DMS 273 treated with DMSO at 0.1 percent for 48 hours (cell line): Measurements from ENCODE around the gene PARS2.
"Not testable (repeated sequence)": the region's sequence is repeated elsewhere in the genome, so short reads cannot be mapped to it uniquely, and the experiment has no call there.

Experiments used
- DNase-seq: peaks from one replicate; lab custom pipeline; 2025; lab: John Stamatoyannopoulos, UW

The PARS2 gene

DNA sequence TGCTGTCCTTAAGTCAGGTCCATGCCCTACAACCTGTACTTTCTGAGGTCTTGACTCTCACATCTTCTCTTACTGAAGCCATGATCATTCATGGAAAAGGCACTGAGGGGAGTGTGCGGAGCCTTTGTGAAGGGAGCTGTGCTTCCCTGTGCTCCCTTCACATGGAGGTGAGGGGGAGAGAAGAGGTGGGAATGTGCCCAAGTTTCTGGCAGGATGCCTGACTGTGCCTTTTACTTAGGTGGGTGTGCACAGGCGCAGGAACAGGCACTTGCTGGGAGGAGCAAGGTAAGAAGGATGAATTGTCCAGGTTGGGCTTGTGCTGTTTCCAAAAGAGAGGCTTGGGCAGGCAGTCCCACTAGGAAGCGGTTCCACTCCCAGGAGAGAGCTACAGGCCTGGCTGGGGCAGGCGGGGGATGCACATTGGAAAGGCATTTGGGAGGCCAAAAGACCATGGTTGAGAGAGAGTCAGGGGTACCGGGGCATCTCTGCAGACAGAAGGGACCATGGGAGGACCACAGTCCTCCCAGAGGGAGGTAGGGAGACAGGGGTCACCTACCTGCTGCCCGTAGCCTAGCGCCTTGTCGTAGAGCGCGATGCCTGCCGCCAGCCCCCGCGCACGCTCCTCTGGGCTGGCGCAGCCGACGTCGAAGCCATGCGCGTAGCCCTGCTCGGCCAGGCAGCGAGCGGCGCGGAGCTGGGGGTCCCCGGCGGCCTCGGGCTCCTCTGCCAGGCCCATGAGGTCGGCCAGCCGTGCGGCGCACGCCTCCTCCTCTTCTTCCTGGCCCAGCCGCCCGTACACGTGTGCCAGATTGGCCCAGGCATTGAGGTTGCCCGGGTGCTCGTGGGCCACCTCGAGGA, 35.9 kb upstream of the PARS2 start:
- no peak for DNase-seq

DNA sequence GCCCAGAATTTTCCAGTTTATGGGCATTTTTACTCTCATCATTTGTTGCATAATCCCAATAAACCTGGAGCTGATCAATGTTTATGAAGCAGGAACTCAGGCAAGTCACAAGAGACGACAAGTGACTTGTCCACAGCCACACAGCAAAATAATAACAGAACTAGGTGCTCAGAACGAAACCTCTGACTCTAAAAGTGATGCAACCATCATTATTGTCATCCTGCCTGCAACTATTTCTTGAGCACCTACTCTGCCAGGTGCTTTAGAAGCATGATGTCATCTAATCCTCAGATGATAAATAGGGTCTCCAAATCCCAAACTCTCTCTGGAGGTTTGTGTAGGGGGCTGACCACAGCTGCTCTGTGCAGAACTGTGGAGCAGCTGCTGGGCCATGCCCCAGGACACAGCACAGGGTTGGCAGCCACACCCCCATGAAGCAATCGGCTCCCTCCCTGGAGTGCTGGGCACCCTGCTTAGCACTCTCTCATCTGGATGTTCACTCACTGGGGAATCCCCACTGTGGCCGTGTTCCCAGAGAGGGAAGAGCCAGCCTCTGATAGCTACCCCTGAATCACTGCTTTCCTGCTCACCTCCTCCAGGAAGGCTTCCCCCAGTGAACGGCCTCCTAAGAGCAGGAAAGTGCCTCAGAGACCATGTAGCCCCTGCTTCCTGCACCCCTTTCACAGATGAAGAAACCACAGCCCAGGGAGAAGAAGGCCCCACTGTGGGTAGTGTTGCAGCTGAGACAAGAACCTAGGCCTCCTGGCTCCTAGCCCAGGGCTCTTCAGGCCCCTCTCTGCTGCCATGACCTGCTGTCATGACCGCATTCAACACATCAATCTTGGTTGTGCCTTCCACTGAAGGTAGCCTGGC, 34.7 kb upstream of the PARS2 start:
- DNase-seq, result no peak

DNA sequence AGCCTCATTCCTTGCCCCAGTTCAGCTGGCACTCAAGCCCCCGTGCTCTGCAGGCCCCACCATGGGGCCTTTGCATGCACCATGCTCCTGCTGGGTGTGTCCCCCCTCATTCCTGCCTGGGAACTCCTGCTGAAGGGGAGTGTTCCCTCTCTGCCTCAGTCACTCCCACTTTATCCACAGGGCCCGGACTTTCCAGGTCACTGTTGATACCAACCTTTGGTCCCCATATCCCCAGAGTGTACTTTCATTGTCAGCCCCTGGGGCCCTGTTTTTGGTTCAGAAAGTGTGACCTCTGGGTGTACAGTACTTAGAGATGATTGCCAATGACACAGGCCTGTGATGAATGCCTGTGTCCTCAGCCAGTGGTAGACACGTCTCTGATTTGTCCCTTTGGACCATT, 33.9 kb upstream of the PARS2 start:
- DNase-seq, result no peak

DNA sequence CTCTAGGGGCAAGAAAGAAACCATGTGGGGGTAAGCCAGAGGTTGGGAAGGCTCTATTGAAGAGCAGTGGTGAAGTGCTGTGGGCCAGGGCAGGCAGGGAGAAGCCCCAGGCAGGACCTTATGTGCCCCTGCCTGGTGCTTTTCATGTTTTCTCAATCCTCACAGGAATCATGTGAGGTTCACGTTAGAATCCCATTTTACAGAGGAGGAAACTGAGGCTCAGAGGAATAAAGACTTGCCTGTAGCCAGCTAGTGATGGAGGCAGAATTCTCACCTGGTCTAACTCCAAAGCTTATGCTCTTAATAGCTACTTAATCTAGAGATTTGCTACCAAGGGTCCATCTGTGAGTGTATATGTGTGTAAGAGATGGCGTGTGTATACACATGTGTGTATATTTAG, 32.6 kb upstream of the PARS2 start:
- DNase-seq, result no peak

DNA sequence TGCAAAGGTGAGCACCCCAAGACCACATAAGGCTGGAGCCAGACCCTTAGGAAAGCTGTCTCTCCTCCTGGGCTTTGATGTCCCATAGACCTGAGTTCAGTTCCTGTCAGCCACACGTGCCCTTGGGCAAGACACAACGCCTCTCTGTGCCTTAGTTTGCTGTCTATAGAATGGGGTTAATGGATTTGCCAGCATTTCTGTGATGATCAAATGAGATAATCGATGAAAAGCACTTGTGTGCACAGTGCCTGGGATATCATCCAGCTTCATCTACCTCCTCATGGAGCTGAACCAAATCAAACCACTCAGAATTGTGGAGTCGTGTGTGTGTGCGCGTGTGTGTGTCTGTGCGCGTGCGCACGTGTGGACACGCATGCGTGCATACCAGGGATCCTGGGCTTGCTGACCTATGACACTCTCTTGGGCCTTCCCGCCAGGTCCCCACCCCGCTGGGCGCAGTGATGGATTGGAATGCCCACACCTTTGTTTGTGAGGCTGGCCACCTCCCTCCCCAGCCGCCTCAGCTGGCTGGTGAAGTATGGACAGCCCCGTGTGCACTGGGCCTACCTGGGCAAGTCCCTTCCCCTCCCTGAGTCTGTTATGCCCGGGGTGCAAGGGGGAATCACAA, 31.6 kb upstream of the PARS2 start:
- no peak for DNase-seq

DNA sequence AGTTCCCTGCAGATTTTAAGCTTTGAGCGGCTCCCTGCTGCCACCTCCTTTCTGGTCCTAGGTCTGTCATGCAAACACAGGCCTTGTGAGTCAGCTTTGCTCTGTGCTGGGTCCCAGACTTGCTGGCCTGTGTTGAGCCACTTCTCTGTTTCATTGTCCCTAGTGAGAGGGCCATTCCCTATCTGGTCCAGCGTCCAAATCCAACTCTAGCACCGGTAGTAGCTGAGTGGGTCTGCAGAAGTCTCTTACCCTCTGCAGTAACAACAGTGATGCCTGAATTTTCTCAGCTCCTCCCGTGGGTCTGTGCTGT, 31.0 kb upstream of the PARS2 start:
- no peak for DNase-seq

DNA sequence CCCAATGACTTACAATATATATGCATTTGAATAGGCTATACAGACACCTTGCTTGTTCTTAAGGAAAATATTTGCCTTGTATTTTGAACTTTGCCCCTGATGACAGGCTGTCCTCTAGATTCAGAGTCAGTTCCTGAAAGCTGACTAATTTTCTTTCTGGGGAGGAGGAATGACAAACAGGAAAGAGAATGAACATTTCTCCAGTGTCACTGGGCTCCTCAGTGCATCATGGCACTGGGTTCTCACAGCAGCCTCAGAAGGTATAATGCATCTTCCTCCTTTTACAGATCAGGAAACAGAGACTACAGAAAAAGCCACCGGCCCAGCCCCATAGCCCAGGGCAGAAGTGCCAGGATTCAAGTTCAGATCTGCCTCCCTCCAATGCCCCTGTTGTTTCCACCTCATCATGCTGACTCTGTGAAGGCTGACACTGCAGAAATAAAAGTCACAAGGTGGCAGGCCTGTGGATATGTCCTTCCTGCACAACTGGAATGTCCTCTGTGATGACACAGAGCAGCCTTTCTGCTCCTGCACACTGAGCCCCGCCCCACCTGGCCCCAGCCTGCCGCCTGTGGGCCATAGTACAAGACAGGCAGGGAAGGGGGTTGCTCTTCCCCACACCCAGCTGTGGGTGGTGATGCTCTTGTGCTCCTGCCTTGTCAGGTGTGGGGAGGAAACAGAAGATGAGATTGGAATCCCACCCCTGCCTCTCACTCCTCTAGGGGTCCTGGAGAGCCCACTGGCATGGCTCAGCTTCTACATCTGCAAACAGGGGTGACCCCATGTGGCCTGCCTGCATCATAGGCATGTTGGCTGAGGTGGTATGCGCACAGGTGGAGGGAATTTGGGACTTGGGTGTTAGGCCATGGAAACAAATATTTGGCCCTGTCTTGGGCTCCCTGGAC, 30.4 kb upstream of the PARS2 start:
- no peak for DNase-seq

DNA sequence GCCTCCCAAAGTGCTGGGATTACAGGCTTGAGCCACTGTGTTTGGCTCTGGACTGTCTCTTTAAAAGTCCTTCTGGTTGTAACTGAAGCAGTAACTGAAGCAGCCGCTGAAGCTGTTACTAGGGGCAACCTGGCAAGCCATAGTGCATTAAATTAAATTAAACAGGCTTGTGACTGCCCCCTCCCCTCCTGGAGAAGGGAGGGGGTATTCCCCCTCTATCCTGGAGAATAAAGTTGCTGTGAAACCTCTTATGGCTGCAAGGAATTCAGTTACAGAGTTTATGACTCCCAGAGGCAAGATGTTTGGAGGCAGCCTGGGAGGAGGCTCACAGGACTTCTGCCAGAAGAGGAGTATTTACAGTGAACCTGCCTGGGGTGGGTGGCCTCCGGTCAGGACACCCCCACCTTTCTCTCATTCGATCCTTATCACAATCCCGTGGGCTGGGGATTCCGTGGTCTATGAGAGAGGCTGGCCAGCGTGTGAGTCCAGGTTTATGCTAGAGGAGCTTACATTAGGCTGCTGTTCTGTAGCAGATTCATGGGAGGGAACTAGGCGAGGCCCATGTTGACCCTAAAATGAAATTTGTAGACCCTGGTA, 28.5 kb upstream of the PARS2 start:
- no peak for DNase-seq

DNA sequence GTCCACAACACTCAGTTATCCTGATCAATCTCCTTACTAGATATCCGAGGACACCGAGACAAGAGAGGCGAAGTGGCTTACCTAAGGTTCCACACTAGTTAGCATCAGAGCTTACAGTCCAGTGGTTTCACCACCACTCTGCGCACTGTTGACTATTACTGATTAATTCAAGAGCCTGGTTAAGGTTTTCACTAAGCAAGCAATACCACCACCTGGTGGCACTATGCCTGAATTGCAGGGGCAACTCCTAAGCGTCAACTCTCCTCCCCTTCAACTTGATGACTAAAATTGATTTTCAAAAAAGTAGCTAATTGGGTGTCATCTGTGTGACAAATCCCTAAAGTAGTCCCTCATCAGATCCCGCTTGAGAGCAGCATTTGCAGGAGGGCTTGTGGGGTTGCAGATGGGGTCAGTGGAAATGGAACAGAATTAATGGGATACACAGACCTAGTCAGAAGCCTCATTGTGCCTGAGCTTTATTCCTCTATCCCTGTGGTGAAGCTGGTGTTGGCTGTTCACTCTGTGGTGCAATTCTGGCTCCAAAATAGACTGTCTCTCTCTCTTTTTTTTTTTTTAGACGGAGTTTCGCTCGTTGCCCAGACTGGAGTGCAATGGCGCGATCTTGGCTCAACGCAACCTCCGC, 27.7 kb upstream of the PARS2 start:
- no peak for DNase-seq

DNA sequence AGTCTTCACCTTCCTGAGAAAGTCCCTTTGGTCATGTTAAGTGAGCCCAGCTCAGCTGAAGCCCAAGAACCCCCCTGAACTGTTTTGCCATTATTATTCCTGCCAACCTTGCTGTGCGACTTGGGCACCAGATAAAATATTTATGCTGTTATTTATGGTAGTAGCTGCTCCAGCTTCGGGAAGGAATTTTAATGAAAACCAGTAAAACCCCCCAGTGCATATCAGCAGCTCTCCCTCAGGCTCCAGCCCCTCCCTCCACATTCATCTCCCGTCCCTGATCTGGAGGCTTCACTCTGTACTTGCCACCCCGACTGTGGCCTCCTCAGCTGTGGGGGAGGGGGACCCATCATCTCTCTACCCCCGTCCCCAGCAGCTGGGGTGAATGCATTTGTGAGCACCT, 24.1 kb upstream of the PARS2 start:
- no peak for DNase-seq

DNA sequence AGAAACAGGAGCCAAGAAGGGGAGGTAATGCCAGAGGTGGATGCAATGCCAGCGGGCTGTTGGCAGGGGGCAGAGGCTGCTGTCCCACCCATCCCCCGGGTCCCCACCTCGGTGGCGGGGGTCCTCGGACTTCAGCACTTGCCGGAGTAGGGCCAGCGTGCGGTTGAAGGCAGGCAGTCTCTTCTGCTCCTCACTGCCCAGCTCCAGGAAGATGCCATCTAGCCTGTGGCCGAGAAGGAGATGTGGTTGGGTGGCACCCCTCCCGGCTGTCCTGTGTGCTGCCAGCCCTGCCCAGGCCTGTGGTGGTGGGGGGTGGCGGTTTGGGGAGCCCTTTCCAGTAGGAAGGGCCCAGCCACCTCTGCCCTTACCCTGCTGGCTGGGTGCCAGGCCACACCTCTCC, 23.3 kb upstream of the PARS2 start:
- no peak for DNase-seq

DNA sequence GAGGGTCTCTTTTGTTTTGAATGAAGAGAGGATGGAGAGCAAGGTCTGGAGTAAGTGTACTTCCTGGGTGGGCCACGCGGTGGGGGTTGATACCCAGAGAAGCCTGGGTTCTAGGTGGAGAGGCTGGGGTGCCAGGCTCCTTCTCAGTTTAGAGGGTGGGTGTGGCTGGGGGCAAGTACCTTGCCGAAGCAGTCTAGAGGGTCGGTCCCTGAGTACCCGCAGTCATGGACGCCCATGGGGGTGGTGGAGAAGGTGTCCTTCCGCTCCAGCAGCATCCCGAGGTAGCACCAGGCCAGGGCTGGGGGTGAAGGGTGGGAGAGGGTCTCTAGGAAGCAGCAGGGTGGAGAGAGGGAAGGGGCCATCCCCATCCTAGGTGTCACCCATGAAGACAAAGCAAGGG, 22.5 kb upstream of the PARS2 start:
- DNase-seq, result no peak

DNA sequence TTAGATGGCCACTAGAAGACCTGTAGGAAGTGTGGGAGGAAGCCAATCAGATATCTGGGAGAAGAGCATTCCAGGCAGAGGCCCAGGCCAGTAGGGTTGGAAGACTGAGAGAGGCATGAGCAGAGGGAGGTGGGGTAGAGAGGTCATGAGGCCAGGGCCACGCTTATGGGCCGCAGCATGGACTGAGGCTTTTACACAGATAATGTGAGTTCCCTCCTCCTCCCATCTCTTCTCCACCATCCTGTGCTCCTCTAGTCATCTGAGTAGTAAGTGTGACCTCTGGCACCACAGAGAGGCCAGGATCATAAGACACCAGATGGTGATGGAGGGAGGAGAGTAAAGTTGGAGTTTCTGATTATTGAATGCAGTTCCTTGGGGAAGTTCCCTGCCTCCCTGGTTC, 19.7 kb upstream of the PARS2 start:
- no peak for DNase-seq

DNA sequence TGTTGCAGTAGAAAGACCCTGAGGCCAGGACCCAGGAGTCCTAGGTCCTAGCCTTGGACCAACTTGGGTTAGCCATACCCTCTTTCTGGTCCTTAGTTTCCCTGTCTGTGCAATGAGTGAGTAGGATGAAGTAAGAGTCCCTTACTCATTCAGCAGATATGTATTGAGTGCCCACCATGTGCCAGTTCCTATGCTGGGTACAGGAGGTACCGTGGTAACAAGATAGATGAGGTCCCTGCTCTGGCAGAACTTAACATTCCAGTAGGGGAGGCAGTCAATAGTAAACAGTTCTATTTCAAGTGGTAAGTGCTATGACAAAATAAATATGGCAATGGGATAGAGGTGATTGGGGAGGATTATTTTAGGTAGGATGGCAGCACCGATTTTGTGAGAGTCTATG, 18.3 kb upstream of the PARS2 start:
- DNase-seq, result no peak

DNA sequence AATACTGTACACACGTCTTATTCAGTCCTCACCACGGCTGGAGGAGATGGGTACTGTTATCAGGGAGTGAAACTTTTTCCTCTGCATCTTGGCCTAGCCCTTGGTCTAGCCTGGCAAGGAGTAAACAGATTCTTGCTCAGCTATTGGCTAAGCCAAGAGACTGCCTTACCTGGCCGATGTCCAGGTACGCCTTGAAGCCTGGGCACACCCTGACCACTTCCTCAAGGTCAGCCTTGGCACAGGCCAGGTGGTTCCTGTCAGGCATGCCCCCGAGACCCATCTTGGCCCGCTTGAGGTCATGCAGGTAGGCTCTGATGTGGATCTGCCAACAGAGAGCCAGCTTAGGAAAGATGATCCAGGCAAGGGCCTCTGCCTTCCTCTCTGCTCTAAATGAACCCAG, 17.8 kb upstream of the PARS2 start:
- no peak for DNase-seq

DNA sequence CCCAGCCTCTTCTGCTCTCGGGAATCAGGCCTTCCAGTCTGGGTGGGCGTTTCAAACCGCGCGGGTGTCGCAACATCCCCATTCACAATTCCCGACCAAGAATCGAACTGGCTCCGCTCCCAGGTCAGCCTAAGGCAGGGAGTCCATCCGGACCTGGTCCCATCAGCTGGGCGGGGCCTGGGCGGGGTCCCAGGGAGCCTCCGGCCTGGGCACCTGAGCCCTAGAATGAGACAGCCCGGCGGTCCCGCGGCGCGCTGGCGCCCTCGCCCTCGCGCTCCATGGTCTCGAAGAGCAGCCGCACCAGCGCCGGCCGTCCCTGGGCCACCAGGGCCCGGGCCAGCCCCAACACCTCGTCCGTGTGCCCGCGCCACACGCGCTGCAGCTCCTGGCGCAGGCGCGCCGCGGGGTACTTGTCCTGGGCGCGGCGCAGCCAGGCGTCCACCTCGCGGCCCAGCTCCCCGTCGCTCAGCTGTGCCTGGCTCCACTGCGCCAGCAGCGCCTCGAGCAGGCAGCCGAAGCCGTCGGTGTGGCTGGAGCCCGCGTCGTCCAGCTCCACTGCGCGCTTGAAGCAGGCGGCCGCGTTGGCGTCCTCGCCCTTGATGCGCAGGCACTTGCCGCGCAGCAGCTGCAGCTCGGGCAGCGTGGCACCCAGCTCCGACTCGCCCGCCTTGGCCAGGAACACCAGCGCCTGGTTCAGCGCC, 16.9 kb upstream of the PARS2 start:
- DNase-seq, result no peak

DNA sequence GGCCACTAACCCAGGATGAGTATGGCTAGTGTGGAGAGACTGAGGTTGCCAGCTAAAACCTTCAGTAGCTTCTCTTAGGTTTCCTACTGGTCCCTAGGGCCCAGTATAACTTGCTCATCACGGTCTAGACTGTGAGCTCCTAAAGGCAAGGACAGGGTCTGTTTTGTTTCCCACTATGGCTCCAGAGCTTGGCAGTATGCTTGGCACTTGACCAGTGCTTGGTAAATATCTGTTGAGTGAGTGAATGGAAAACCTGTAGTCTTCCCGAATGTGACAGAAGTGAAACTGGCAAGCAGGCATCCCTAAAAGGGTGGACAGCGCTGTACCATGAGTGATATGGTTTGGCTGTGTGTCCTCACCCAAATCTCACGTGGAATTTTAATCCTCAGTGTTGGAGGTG, 13.1 kb upstream of the PARS2 start:
- DNase-seq, result no peak

DNA sequence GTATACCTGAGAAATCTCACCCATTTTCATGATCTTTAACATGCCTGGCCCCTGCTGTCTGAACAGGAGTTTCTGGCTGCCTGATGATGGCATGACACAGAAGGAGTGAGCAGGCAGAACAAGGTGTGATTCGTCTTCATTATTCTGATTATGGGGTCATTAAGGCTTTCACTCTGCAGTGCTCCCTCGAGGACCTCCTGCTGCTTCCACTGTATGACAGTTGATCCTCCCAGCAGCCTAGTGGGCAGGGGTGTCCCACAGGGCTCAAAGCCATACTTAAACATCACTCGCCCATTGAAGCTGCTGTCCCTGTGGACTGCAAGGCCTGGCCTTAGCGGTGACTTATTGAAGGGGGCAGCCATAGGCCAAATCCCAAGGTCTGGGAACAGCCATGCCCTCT, 12.7 kb upstream of the PARS2 start:
- DNase-seq, result no peak

DNA sequence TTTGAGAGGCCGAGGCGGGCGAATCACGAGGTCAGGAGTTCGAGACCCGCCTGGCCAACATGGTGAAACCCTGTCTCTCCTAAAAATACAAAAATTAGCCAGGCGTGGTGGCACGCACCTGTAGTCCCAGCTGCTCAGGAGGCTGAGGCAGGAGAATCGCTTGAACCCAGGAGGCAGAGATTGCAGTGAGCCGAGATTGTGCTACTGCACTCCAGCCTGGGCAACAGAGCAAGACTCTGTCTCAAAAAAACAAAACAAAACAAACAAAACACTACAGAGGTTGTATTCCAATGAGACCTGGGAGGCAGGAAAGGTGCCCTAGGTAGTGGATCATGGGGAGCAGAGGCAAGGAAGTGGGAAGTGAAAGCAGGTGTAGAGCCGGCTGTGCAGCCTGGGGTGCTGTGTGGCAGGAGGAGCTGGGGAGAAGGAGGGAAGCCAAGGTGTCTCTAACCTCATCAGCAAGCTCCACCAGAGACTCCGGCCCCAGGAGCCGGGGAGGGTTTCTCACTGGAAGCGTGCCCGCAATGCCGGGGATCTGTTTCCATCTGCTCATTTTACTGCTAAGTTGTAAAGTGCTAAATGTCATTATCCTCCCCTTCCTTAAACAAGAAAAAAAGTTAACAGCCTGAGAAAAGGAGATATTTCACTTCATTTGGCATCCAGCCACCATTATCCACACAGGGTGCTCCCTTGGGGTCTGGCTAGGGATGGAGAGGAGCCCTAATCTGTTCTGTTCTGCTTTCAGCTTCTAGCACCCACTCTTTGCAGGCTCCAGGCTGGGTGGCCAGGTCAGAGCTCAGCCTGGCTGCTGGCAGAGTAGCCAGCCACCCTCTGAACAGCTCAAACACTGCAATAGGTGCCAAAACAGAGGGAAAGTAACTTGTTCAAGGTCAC, 11.8 kb upstream of the PARS2 start:
- DNase-seq, result not testable (repeated sequence)
